Keratinocyte (primary cell): Measurements from ENCODE around the gene STK24. TPM values are rescaled to one million over a fixed set of nuclear protein-coding genes. Genes with fewer than 3 reads are reported as not detected.

Experiments
- DNase-seq: peaks from one replicate; pipeline ENCODE4 v3.0.0-alpha.2; 2011; ENCODE audit warnings: low read depth, missing footprints, low spot score
- FAIRE-seq: peaks from 2 replicates; lab custom pipeline; 2011; peaks lifted over from hg19 to GRCh38; lab: Jason Lieb, UNC
- H2AFZ ChIP-seq: 2 replicates; pipeline ENCODE4 v1.6.0; 2012; ENCODE audit warnings: low read length, control low read depth, inconsistent platforms; ENCODE audit not compliant: control insufficient read depth
- H3K27ac ChIP-seq: 2 replicates; pipeline ENCODE4 v1.5.1; 2011; ENCODE audit warnings: low read length; ENCODE audit not compliant: control insufficient read depth, insufficient read depth
- H3K27me3 ChIP-seq: 3 replicates; pipeline ENCODE4 v1.6.0; 2011; ENCODE audit warnings: low read length; ENCODE audit not compliant: control insufficient read depth, insufficient read depth; ENCODE audit errors: extremely low read depth
- H3K36me3 ChIP-seq, 2 experiments: 2 replicates in 1 of 2; 3 replicates in 1 of 2; pipeline ENCODE4 v1.5.1; 2011; ENCODE audit warnings: low read length in 2 of 2, mild to moderate bottlenecking in 1 of 2; ENCODE audit not compliant: control insufficient read depth in 2 of 2, insufficient read depth in 2 of 2; ENCODE audit errors: extremely low read depth in 1 of 2
- H3K4me1 ChIP-seq: 3 replicates; pipeline ENCODE4 v1.5.1; 2011; ENCODE audit warnings: low read length; ENCODE audit not compliant: control insufficient read depth, insufficient read depth; ENCODE audit errors: extremely low read depth
- H3K4me2 ChIP-seq: 3 replicates; pipeline ENCODE4 v1.6.0; 2011; ENCODE audit warnings: low read depth, low read length; ENCODE audit not compliant: control insufficient read depth, insufficient read depth; ENCODE audit errors: extremely low read depth
- H3K4me3 ChIP-seq, 3 experiments: fragments of 200-600 bp in 1 of 3; sonication (generic) in 1 of 3; 2 replicates in 2 of 3; 3 replicates in 1 of 3; pipeline ENCODE4 v1.5.1; 2011 to 2016; ENCODE audit warnings: low read length in 3 of 3, mild to moderate bottlenecking in 3 of 3, control low read depth in 2 of 3, inconsistent platforms in 1 of 3, low read depth in 1 of 3, mixed read lengths in 1 of 3, mixed run types in 1 of 3, moderate library complexity in 1 of 3; ENCODE audit not compliant: control insufficient read depth in 2 of 3, insufficient read depth in 2 of 3; ENCODE audit errors: extremely low read depth in 1 of 3
- H3K79me2 ChIP-seq: 2 replicates; pipeline ENCODE4 v1.6.0; 2012; ENCODE audit warnings: low read length; ENCODE audit not compliant: control insufficient read depth, insufficient read depth
- H3K9ac ChIP-seq: 3 replicates; pipeline ENCODE4 v1.6.0; 2011; ENCODE audit warnings: low read length; ENCODE audit not compliant: control insufficient read depth, insufficient read depth; ENCODE audit errors: extremely low read depth
- H3K9me1 ChIP-seq: 3 replicates; pipeline ENCODE4 v1.6.0; 2011; ENCODE audit warnings: low read length; ENCODE audit not compliant: control insufficient read depth, insufficient read depth; ENCODE audit errors: extremely low read depth
- H3K9me3 ChIP-seq: 2 replicates; pipeline ENCODE4 v1.5.1; 2012; ENCODE audit warnings: low read depth, low read length; ENCODE audit not compliant: control insufficient read depth
- H4K20me1 ChIP-seq: 3 replicates; pipeline ENCODE4 v1.6.0; 2011; ENCODE audit warnings: low read length; ENCODE audit not compliant: control insufficient read depth, insufficient read depth; ENCODE audit errors: extremely low read depth
- EZH2 ChIP-seq: IDR thresholded peaks from one replicate; pipeline ENCODE4 v1.6.1; 2012; ENCODE audit warnings: inconsistent platforms, mild to moderate bottlenecking, low read length, moderate library complexity
- dilution Hi-C: fragments of 300-500 bp; cut with MboI; formaldehyde crosslinking; loops from one replicate; pipeline ENCODE4 v1.7.0; 2020; ENCODE audit warnings: low sequenced_read_pairs; ENCODE audit not compliant: extremely low pct_ligation_motif_present
- polyA plus RNA-seq, 5 experiments: library from polyadenylated mRNA; depleted of rRNA in 3 of 5; stranded (reverse) in 3 of 5; stranded (forward) in 1 of 5; unstranded in 1 of 5; fragments of >200 nt; gene quantifications; 1 replicate in 1 of 5; 2 replicates in 3 of 5; 3 replicates in 1 of 5; pipeline versions ENCODE4 v1.2.1 to v1.2.3, GENCODE V29; 2011 to 2012; ENCODE audit warnings: missing spikeins in 2 of 5, low read depth in 1 of 5, low replicate concordance in 1 of 5
- TF ChIP-seq, protein P1 (sequence below), 3 experiments: IDR thresholded peaks in 1 of 3; conservative IDR thresholded peaks in 1 of 3; optimal IDR thresholded peaks in 1 of 3; 2 replicates in 2 of 3; 3 replicates in 1 of 3; pipeline versions ENCODE3 to v1.5.1; 2011; ENCODE audit warnings: low read length in 3 of 3, mild to moderate bottlenecking in 3 of 3, moderate library complexity in 2 of 3, control low read depth in 1 of 3, inconsistent platforms in 1 of 3; ENCODE audit not compliant: insufficient read depth in 2 of 3; ENCODE audit errors: extremely low read depth in 1 of 3

The STK24 gene
- polyA plus RNA-seq, 1 donor (not counting 4 experiments of a cell fraction or from before 2014, with no cell fraction given): 81.6 TPM

DNA sequence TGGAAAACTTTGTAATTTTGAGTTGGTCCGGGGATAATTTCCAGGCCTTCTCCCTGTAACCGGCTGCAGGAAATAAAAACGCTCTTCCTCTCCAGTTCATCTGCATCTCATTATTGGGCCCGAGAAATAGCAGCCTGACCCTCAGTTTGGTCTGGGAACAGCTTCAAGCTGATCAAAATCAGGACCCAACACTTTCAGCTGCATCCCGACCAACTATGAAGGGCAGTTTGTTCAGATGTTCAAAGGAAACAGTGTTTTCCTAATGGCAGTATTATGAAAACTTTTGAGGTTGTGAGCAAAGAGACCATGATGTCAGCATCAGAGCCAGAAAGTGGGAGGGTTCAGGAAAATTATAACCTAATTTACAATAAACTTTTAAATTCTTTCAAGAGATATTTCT lies 35.7 kb downstream of the STK24 start:
- no peak overlapping the region for H3K27ac ChIP-seq
- peaks cover 23% of the 10 kb centered on the region for H4K20me1 ChIP-seq
- peaks cover 29% of the 10 kb centered on the region for H3K4me1 ChIP-seq
- no peak overlapping the region for H3K4me2 ChIP-seq
- TF ChIP-seq EZH2: no peak
- TF ChIP-seq, protein P1, sequence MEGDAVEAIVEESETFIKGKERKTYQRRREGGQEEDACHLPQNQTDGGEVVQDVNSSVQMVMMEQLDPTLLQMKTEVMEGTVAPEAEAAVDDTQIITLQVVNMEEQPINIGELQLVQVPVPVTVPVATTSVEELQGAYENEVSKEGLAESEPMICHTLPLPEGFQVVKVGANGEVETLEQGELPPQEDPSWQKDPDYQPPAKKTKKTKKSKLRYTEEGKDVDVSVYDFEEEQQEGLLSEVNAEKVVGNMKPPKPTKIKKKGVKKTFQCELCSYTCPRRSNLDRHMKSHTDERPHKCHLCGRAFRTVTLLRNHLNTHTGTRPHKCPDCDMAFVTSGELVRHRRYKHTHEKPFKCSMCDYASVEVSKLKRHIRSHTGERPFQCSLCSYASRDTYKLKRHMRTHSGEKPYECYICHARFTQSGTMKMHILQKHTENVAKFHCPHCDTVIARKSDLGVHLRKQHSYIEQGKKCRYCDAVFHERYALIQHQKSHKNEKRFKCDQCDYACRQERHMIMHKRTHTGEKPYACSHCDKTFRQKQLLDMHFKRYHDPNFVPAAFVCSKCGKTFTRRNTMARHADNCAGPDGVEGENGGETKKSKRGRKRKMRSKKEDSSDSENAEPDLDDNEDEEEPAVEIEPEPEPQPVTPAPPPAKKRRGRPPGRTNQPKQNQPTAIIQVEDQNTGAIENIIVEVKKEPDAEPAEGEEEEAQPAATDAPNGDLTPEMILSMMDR (optimal IDR thresholded peaks at IDR 0.05 in 1 of 3, IDR thresholded peaks at IDR 0.05 in 1 of 3, conservative IDR thresholded peaks at IDR 0.05 in 1 of 3; ENCODE audit: extremely low read depth in 1 of 3, insufficient read depth in 2 of 3, low read length in 3 of 3): no peak
- no peak overlapping the region for H3K4me3 ChIP-seq
- H2AFZ ChIP-seq: no peak overlapping the region
- peaks cover 2 to 12% of the 10 kb centered on the region in 2 experiments for H3K36me3 ChIP-seq
- H3K9me1 ChIP-seq: no peaks in the 10 kb centered on the region
- DNase-seq: no peak
- H3K9me3 ChIP-seq: no peaks in the 10 kb centered on the region
- dilution Hi-C loops: no loop called here
- H3K79me2 ChIP-seq: peaks cover 99% of the 10 kb centered on the region
- H3K9ac ChIP-seq: no peak overlapping the region
- no peak for FAIRE-seq
- H3K27me3 ChIP-seq: no peaks in the 10 kb centered on the region

- FAIRE-seq: no peak
- H3K27ac ChIP-seq: no peak overlapping the region
- H3K79me2 ChIP-seq: peaks cover 96% of the 10 kb centered on the region
- no peak overlapping the region for H3K4me2 ChIP-seq
- peaks cover 37% of the 10 kb centered on the region for H3K4me1 ChIP-seq
- H3K9me1 ChIP-seq: no peaks in the 10 kb centered on the region
- H3K4me3 ChIP-seq: no peak overlapping the region
- H3K9ac ChIP-seq: no peak overlapping the region
- no peak overlapping the region for H2AFZ ChIP-seq
- no peak for DNase-seq
- TF ChIP-seq EZH2: no peak
- TF ChIP-seq, protein P1 (optimal IDR thresholded peaks at IDR 0.05 in 1 of 3, IDR thresholded peaks at IDR 0.05 in 1 of 3, conservative IDR thresholded peaks at IDR 0.05 in 1 of 3; ENCODE audit: extremely low read depth in 1 of 3, insufficient read depth in 2 of 3, low read length in 3 of 3): no peak
- peaks cover 23% of the 10 kb centered on the region for H4K20me1 ChIP-seq
- H3K27me3 ChIP-seq: no peaks in the 10 kb centered on the region
- dilution Hi-C loops: no loop called here
- no peaks in the 10 kb centered on the region for H3K9me3 ChIP-seq
- H3K36me3 ChIP-seq: peaks cover 2 to 12% of the 10 kb centered on the region in 2 experiments
Measured at GRCh38 chr13:98540476-98540875, 36.4 kb downstream of the STK24 start.
